H1 (cell line): Measurements from ENCODE around the gene WDR5. TPM values are rescaled to one million over a fixed set of nuclear protein-coding genes. Genes with fewer than 3 reads are reported as not detected.

Experiments used
- CTCF ChIA-PET: fragments of 300-600 bp; sonication (Branson Sonifier 250); formaldehyde crosslinking; loops from one replicate; lab custom pipeline; 2021; ENCODE audit not compliant: partially characterized antibody; lab: Charles Lee
- POLR2A ChIA-PET: fragments of 300-600 bp; sonication (Branson Sonifier 250); formaldehyde crosslinking; loops from one replicate; lab custom pipeline; 2021; ENCODE audit warnings: inconsistent platforms; ENCODE audit not compliant: partially characterized antibody; lab: Charles Lee
- DNase-seq, 2 experiments: peaks; one replicate each; pipeline versions ENCODE4 v3.0.0 to v3.0.0-alpha.2; 2010 to 2022; ENCODE audit warnings: low spot score in 2 of 2, low read depth in 1 of 2, mixed read lengths in 1 of 2
- FAIRE-seq: peaks from 2 replicates; lab custom pipeline; 2011; peaks lifted over from hg19 to GRCh38; lab: Jason Lieb, UNC
- H2AFZ ChIP-seq: 2 replicates; pipeline ENCODE4 v1.8.1; 2012; ENCODE audit warnings: low read length, inconsistent platforms
- H2AK5ac ChIP-seq: 2 replicates; pipeline ENCODE4 v1.6.1; 2013; ENCODE audit warnings: low read depth, low read length
- H2BK120ac ChIP-seq: replicated peaks from 2 replicates; pipeline ENCODE3; 2013; ENCODE audit warnings: low read depth, low read length, inconsistent platforms
- H2BK12ac ChIP-seq: 2 replicates; pipeline ENCODE4 v1.6.1; 2013; ENCODE audit warnings: low read depth, low read length
- H2BK15ac ChIP-seq: 2 replicates; pipeline ENCODE4 v1.6.1; 2013; ENCODE audit warnings: low read length
- H2BK20ac ChIP-seq: 2 replicates; pipeline ENCODE4 v1.6.1; 2013; ENCODE audit warnings: low read length
- H2BK5ac ChIP-seq: 2 replicates; pipeline ENCODE4 v1.6.1; 2013; ENCODE audit warnings: low read depth, low read length
- H3K14ac ChIP-seq: 2 replicates; pipeline ENCODE4 v1.6.1; 2013; ENCODE audit warnings: inconsistent platforms; ENCODE audit not compliant: insufficient read length
- H3K18ac ChIP-seq: 2 replicates; pipeline ENCODE4 v1.6.1; 2013; ENCODE audit warnings: low read length; ENCODE audit errors: extremely low read depth
- H3K23ac ChIP-seq: 2 replicates; pipeline ENCODE4 v1.6.1; 2013; ENCODE audit warnings: inconsistent platforms; ENCODE audit not compliant: insufficient read length
- H3K23me2 ChIP-seq: 2 replicates; pipeline ENCODE4 v1.6.1; 2013; ENCODE audit warnings: low read depth, low read length
- H3K27ac ChIP-seq: 2 replicates; pipeline ENCODE4 v1.6.1; 2011; ENCODE audit warnings: low read depth, low read length, inconsistent platforms
- H3K27me3 ChIP-seq, 4 experiments: replicated peaks in 1 of 4; 1 replicate in 1 of 4; 2 replicates in 3 of 4; pipeline versions ENCODE4 v1.6.1 to v1.8.1; 2011 to 2013; ENCODE audit warnings: low read length in 3 of 4, mild to moderate bottlenecking in 3 of 4, inconsistent platforms in 2 of 4, mixed read lengths in 2 of 4, moderate library complexity in 1 of 4; ENCODE audit not compliant: control insufficient read depth in 3 of 4, insufficient read depth in 3 of 4; ENCODE audit errors: extremely low read depth in 1 of 4
- H3K36me3 ChIP-seq, 4 experiments: 2 replicates each; pipeline versions ENCODE4 v1.6.1 to v1.8.1; 2011 to 2013; ENCODE audit warnings: mild to moderate bottlenecking in 4 of 4, low read length in 3 of 4, moderate library complexity in 2 of 4, control low read depth in 1 of 4, inconsistent platforms in 1 of 4; ENCODE audit not compliant: insufficient read depth in 4 of 4, control insufficient read depth in 2 of 4
- H3K4ac ChIP-seq: replicated peaks from 2 replicates; pipeline ENCODE3; 2013; ENCODE audit warnings: low read length, low read depth, mixed read lengths, inconsistent platforms; ENCODE audit not compliant: insufficient read length
- H3K4me1 ChIP-seq, 4 experiments: replicated peaks in 1 of 4; 1 replicate in 1 of 4; 2 replicates in 3 of 4; pipeline versions ENCODE4 v1.6.1 to v1.8.1; 2011 to 2013; ENCODE audit warnings: low read length in 3 of 4, inconsistent platforms in 2 of 4, mixed read lengths in 1 of 4; ENCODE audit not compliant: insufficient read depth in 4 of 4, control insufficient read depth in 3 of 4
- H3K4me2 ChIP-seq, 2 experiments: 2 replicates each; pipeline versions ENCODE4 v1.6.1 to v1.8.1; 2011 to 2013; ENCODE audit warnings: low read depth in 2 of 2, low read length in 2 of 2, control low read depth in 1 of 2, inconsistent platforms in 1 of 2, mild to moderate bottlenecking in 1 of 2; ENCODE audit not compliant: insufficient read depth in 1 of 2
- H3K4me3 ChIP-seq, 4 experiments: fragments of 200-600, 300-600 bp in 1 of 4; sonication (generic), shearing (Covaris generic), sonication (Bioruptor Twin) in 1 of 4; 2 replicates each; pipeline versions ENCODE4 v1.5.1 to v1.8.1; 2011 to 2016; ENCODE audit warnings: low read length in 4 of 4, low read depth in 3 of 4, control low read depth in 2 of 4, inconsistent platforms in 2 of 4, mild to moderate bottlenecking in 2 of 4, mixed read lengths in 1 of 4, moderate library complexity in 1 of 4; ENCODE audit not compliant: insufficient read depth in 2 of 4; ENCODE audit errors: extremely low read depth in 1 of 4
- H3K56ac ChIP-seq: replicated peaks from 2 replicates; pipeline ENCODE3; 2013; ENCODE audit warnings: low read depth, mild to moderate bottlenecking, mixed read lengths, low read length, inconsistent platforms; ENCODE audit not compliant: insufficient read length
- H3K79me1 ChIP-seq: 2 replicates; pipeline ENCODE4 v1.6.1; 2013; ENCODE audit warnings: low read depth, low read length, control low read depth
- H3K79me2 ChIP-seq, 2 experiments: 2 replicates each; pipeline versions ENCODE4 v1.6.1 to v1.8.1; 2012 to 2013; ENCODE audit warnings: low read length in 2 of 2, mild to moderate bottlenecking in 2 of 2, inconsistent platforms in 1 of 2; ENCODE audit not compliant: insufficient read depth in 2 of 2, control insufficient read depth in 1 of 2
- H3K9ac ChIP-seq, 4 experiments: replicated peaks in 1 of 4; 1 replicate in 1 of 4; 2 replicates in 3 of 4; pipeline versions ENCODE4 v1.6.1 to v1.8.1; 2011 to 2013; ENCODE audit warnings: low read depth in 3 of 4, low read length in 3 of 4, control low read depth in 2 of 4, mild to moderate bottlenecking in 2 of 4, moderate library complexity in 2 of 4, inconsistent platforms in 1 of 4; ENCODE audit errors: extremely low read depth in 1 of 4
- H3K9me3 ChIP-seq, 2 experiments: 2 replicates each; pipeline versions ENCODE4 v1.6.1 to v1.8.1; 2012 to 2013; ENCODE audit warnings: mild to moderate bottlenecking in 2 of 2, moderate library complexity in 2 of 2, control low read depth in 1 of 2, inconsistent platforms in 1 of 2, low read depth in 1 of 2, low read length in 1 of 2, mixed read lengths in 1 of 2; ENCODE audit not compliant: insufficient read depth in 2 of 2
- H4K20me1 ChIP-seq, 2 experiments: replicated peaks in 1 of 2; 2 replicates each; pipeline versions ENCODE3 to v1.8.1; 2011 to 2013; ENCODE audit warnings: inconsistent platforms in 2 of 2, low read length in 2 of 2, mild to moderate bottlenecking in 1 of 2; ENCODE audit not compliant: insufficient read depth in 2 of 2, control insufficient read depth in 1 of 2
- H4K5ac ChIP-seq: 2 replicates; pipeline ENCODE4 v1.6.1; 2013; ENCODE audit warnings: low read length, low read depth, mixed read lengths, inconsistent platforms; ENCODE audit not compliant: insufficient read length
- H4K8ac ChIP-seq: 2 replicates; pipeline ENCODE4 v1.8.0; 2013; ENCODE audit warnings: mild to moderate bottlenecking, moderate library complexity, low read length, inconsistent platforms; ENCODE audit not compliant: insufficient read depth; ENCODE audit errors: extremely low read depth
- H4K91ac ChIP-seq: replicated peaks from 2 replicates; pipeline ENCODE3; 2013; ENCODE audit warnings: low read length, mixed read lengths, inconsistent platforms; ENCODE audit not compliant: insufficient read length
- ATF2 ChIP-seq: IDR thresholded peaks from 2 replicates; pipeline ENCODE4 v1.6.1; 2012; ENCODE audit warnings: low read length, inconsistent platforms
- CBX8 ChIP-seq: fragments of 300-800, 300-1000 bp; sonication (generic); IDR thresholded peaks from 2 replicates; pipeline ENCODE4 v1.7.1; 2016; ENCODE audit warnings: low read depth, low read length, borderline replicate concordance
- CHD1 ChIP-seq: IDR thresholded peaks from 2 replicates; pipeline ENCODE4 v1.6.1; 2012; ENCODE audit warnings: low read depth, low read length, improper control_type of control experiment
- GABPA ChIP-seq: IDR thresholded peaks from 2 replicates; pipeline ENCODE4 v1.6.1; 2011; ENCODE audit warnings: mild to moderate bottlenecking, low read length, moderate library complexity, borderline replicate concordance; ENCODE audit not compliant: insufficient read depth
- KDM4A ChIP-seq: IDR thresholded peaks from one replicate; pipeline ENCODE4 v1.7.1; 2012; ENCODE audit warnings: low read depth, mild to moderate bottlenecking, moderate library complexity, low read length, inconsistent platforms; ENCODE audit not compliant: severe bottlenecking
- NANOG ChIP-seq: IDR thresholded peaks from 2 replicates; pipeline ENCODE4 v1.6.1; 2011; ENCODE audit warnings: low read length, low read depth, mild to moderate bottlenecking, inconsistent platforms; ENCODE audit not compliant: insufficient read depth, poor library complexity, severe bottlenecking
- RBBP5 ChIP-seq: IDR thresholded peaks from 2 replicates; pipeline ENCODE4 v1.7.1; 2012; ENCODE audit warnings: low read depth, mild to moderate bottlenecking, inconsistent platforms, low read length, moderate library complexity, borderline replicate concordance
- USF2 ChIP-seq: IDR thresholded peaks from 2 replicates; pipeline ENCODE4 v1.6.1; 2011; ENCODE audit warnings: low read length, improper control_type of control experiment
- WGBS, 2 experiments: shearing (Covaris generic) in 1 of 2; methylation state at CpG; one replicate each; pipeline versions ENCODE4 v1.1.6 to v1.1.7; 2013 to 2015; ENCODE audit warnings: low lambda C conversion rate in 2 of 2, mixed read lengths in 2 of 2, inconsistent platforms in 1 of 2, low coverage in 1 of 2, missing lambda C conversion rate in 1 of 2; ENCODE audit not compliant: insufficient replicate concordance in 2 of 2, insufficient coverage in 1 of 2, insufficient read length in 1 of 2; ENCODE audit errors: extremely low coverage in 1 of 2, missing lambda C conversion rate in 1 of 2; 5-methylcytosine and 5-hydroxymethylcytosine counted together
- polyA plus RNA-seq, 7 experiments: library from polyadenylated mRNA; depleted of rRNA in 3 of 7; stranded (reverse) in 5 of 7; unstranded in 2 of 7; fragments of >200 nt in 5 of 7; fragments of 200-250 nt in 2 of 7; gene quantifications; 1 replicate in 5 of 7; 2 replicates in 1 of 7; 4 replicates in 1 of 7; pipeline versions ENCODE4 v1.2.1 to v1.2.3, GENCODE V29; 2011 to 2013; ENCODE audit warnings: missing spikeins in 2 of 7, mixed read lengths in 2 of 7
- total RNA-seq: library from RNA; stranded (reverse); fragmentation: NEBNext Ultra II Directional; extraction: Animal tissue kit (Norgen Biotek cat#: 25700); gene quantifications from 2 replicates; pipeline ENCODE4 v1.2.1, GENCODE V29; 2021

Gene WDR5
- total and polyA plus RNA-seq, 2 of the 8 experiments (the other 6 are each of a cell fraction or from before 2014, with no cell fraction given), result 38.4 to 68.1 TPM

GRCh38 chr9:134170532-134171315, 34.8 kb downstream of the WDR5 start:
- Histone ChIP-seq H3K4me2 (no peak overlapping the region), H4K91ac (no peak overlapping the region), H3K23ac (no peak overlapping the region), H4K20me1 (no peaks in the 10 kb centered on the region), H2BK5ac (no peak overlapping the region), H3K14ac (no peak overlapping the region), H3K27me3 (no peaks in the 10 kb centered on the region), H3K79me1 (no peaks in the 10 kb centered on the region), H3K18ac (no peak overlapping the region), H3K9me3 (peaks cover 0 to 6% of the 10 kb centered on the region in 2 experiments; a peak in 2 of 4 replicates), H3K79me2 (no peaks in the 10 kb centered on the region), H3K56ac (no peak overlapping the region), H4K5ac (no peak overlapping the region), H2BK15ac (no peak overlapping the region), H2AK5ac (no peak overlapping the region), H3K36me3 (no peaks in the 10 kb centered on the region), H2BK20ac (no peak overlapping the region), H3K4me3 (no peak overlapping the region), H3K9ac (no peak overlapping the region), H3K4me1 (peaks cover 0 to 14% (median 8%) of the 10 kb centered on the region in 4 experiments; a peak in 6 of 7 replicates), H2BK12ac (no peak overlapping the region), H3K23me2 (no peaks in the 10 kb centered on the region), H2AFZ (no peak overlapping the region), H2BK120ac (no peak overlapping the region), H4K8ac (no peak overlapping the region), H3K4ac (no peak overlapping the region), H3K27ac (no peak overlapping the region)
- POLR2A ChIA-PET, result interaction anchor here (1.1 kb wide), 1 partner anchor 252 kb away, joined by 3 read pairs; no protein-coding TSS in a partner anchor
- CTCF ChIA-PET, result interaction anchor here (0.6 to 4.9 kb wide), 60 partner anchors 9 to 472 kb away, joined by 3 to 53 read pairs (median 4); no protein-coding TSS in a partner anchor
- DNase-seq (no peak), FAIRE-seq (no peak)
- 45% methylated on average over 16 of the region's 17 CpGs; no CpG with 5 or more reads in 1 of the 2 experiments for WGBS, 2 experiments
- TF ChIP-seq KDM4A (no peak), RBBP5 (no peak), CBX8 (no peak), CHD1 (no peak), ATF2 (no peak), NANOG (no peak), GABPA (no peak), USF2 (no peak)
